Tibial nerve (tissue), 4 donors: ENCODE measurements around the gene ADI1. TPM values are rescaled to one million over a fixed set of nuclear protein-coding genes. Genes with fewer than 3 reads are reported as not detected.
A peak's percentile ranks its signal among the peaks of the same experiment; 100 is the strongest.
"Not testable (repeated sequence)": the region's sequence is repeated elsewhere in the genome, so short reads cannot be mapped to it uniquely, and the experiment has no call there.

Source experiments
- DNase-seq, 2 donors: peaks; one replicate each; pipeline ENCODE4 v3.0.0-alpha.2; 2019; ENCODE audit warnings: low spot score in 2 of 2
- H3K27ac ChIP-seq, 4 donors: fragments of 200-600 bp; sonication (generic) in 3 of 4; one replicate each; pipeline ENCODE4 v1.5.1; 2017 to 2019; ENCODE audit warnings: mild to moderate bottlenecking in 1 of 4
- H3K27me3 ChIP-seq, 2 donors: fragments of 200-600 bp; sonication (generic) in 1 of 2; one replicate each; pipeline versions ENCODE4 v1.5.1 to v1.6.0; 2017 to 2019
- H3K36me3 ChIP-seq, 3 donors: fragments of 200-600 bp; sonication (generic); one replicate each; pipeline ENCODE4 v1.5.1; 2018 to 2019
- H3K4me1 ChIP-seq, 4 donors: fragments of 200-600 bp; sonication (generic) in 3 of 4; one replicate each; pipeline ENCODE4 v1.5.1; 2017 to 2019
- H3K4me3 ChIP-seq, 4 donors: fragments of 200-600 bp; sonication (generic) in 3 of 4; one replicate each; pipeline ENCODE4 v1.5.1; 2017 to 2019; ENCODE audit warnings: mild to moderate bottlenecking in 1 of 4, moderate library complexity in 1 of 4
- H3K9me3 ChIP-seq, 4 donors: fragments of 200-600 bp; sonication (generic) in 3 of 4; one replicate each; pipeline ENCODE4 v1.5.1; 2017 to 2019
- EP300 ChIP-seq, 2 donors: sonication (generic); formaldehyde crosslinking; IDR thresholded peaks; one replicate each; pipeline ENCODE4 v1.6.1; 2017; ENCODE audit warnings: antibody characterized with exemption in 2 of 2, mild to moderate bottlenecking in 1 of 2
- POLR2A ChIP-seq, 2 donors: fragments of 450-650 bp; IDR thresholded peaks; one replicate each; pipeline ENCODE4 v1.6.1; 2017; ENCODE audit warnings: antibody characterized with exemption in 2 of 2, mild to moderate bottlenecking in 2 of 2, moderate library complexity in 2 of 2
- WGBS, 2 donors: methylation state at CpG; one replicate each; pipeline ENCODE4 v1.1.5; 2018; 5-methylcytosine and 5-hydroxymethylcytosine counted together
- total RNA-seq, 4 donors: library from RNA; depleted of rRNA; stranded (reverse); fragments of >200 nt; gene quantifications; one replicate each; pipeline ENCODE4 v1.1.0, GENCODE V29; 2016
- TF ChIP-seq, protein P1 (sequence below), 5 experiments: fragments of 200-600 bp in 3 of 5; fragments of 450-650 bp in 2 of 5; sonication (generic) in 3 of 5; IDR thresholded peaks; one replicate each; pipeline ENCODE4 v1.5.1; 2016 to 2019; ENCODE audit warnings: antibody characterized with exemption in 5 of 5, mild to moderate bottlenecking in 3 of 5, moderate library complexity in 2 of 5

ADI1 gene
- total RNA-seq, 4 donors from 2014 or later = 51.9 to 112 (median 106) TPM

DNA sequence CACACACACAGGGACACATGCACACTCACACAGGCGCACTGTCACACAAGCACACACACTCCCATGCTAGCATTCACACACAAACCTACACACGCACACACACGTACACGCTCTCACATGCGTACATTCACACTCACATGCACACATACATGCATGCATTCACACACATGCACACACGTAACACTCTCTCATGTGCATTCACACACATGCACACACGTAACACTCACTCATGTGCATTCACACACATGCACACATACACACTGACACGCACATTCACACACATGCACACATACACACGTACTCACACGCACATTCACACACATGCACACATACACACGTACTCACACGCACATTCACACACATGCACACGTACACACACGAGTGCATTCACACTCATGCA lies 16.3 kb downstream of the ADI1 start:
- Histone ChIP-seq H3K9me3 (peaks cover 0 to 5% (median 0%) of the 10 kb centered on the region in 4 donors), H3K27ac (no peak overlapping the region), H3K4me1 (no peaks in the 10 kb centered on the region), H3K27me3 (no peaks in the 10 kb centered on the region), H3K4me3 (no peak overlapping the region), H3K36me3 (peaks cover 0 to 83% (median 0%) of the 10 kb centered on the region in 3 donors)
- no peak for TF ChIP-seq EP300 (IDR thresholded peaks at IDR 0.05)
- DNase-seq = no peak
- 93 to 96% methylated on average over 14 of the region's 14 CpGs for WGBS, 2 donors

DNA sequence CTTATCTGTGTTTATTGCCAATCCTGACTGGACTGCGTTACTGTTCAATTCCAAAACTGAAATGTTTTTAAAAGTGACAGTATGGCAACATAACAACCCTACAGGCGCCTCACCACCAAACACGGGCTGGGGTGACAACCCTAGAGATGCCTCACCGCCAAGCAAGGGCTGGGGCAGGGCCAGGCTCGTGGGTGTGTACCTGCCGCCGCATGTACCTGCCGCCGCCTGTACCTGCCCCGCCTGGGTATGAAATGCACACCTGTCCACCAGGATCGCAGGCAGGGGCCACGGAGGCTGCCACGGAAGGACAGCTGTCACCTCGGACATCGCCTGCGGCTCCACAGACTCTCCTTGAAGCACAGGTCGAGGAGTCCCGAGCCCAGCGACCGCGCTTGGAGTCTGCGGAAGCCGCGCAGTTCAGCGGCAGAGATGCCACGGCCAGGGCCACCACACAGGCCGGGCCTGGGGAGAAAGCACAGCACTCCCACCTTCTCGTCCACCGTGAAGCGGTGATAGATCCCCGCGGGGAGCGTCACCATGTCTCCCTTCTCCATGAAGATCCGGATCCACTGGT lies 18.9 kb downstream of the ADI1 start:
- DNase-seq = no peak
- H3K36me3 ChIP-seq = peaks cover 0 to 88% (median 0%) of the 10 kb centered on the region in 3 donors
- H3K4me1 ChIP-seq = no peaks in the 10 kb centered on the region
- WGBS, 2 donors = 92 to 95% methylated on average over 28 to 30 of the region's 34 CpGs
- no peak overlapping the region for H3K27ac ChIP-seq
- H3K27me3 ChIP-seq = no peaks in the 10 kb centered on the region
- no peak overlapping the region for H3K4me3 ChIP-seq
- TF ChIP-seq, protein P1, sequence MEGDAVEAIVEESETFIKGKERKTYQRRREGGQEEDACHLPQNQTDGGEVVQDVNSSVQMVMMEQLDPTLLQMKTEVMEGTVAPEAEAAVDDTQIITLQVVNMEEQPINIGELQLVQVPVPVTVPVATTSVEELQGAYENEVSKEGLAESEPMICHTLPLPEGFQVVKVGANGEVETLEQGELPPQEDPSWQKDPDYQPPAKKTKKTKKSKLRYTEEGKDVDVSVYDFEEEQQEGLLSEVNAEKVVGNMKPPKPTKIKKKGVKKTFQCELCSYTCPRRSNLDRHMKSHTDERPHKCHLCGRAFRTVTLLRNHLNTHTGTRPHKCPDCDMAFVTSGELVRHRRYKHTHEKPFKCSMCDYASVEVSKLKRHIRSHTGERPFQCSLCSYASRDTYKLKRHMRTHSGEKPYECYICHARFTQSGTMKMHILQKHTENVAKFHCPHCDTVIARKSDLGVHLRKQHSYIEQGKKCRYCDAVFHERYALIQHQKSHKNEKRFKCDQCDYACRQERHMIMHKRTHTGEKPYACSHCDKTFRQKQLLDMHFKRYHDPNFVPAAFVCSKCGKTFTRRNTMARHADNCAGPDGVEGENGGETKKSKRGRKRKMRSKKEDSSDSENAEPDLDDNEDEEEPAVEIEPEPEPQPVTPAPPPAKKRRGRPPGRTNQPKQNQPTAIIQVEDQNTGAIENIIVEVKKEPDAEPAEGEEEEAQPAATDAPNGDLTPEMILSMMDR (IDR thresholded peaks at IDR 0.05) = no peak
- TF ChIP-seq POLR2A (IDR thresholded peaks at IDR 0.05) (no peak), EP300 (IDR thresholded peaks at IDR 0.05) (no peak)
- H3K9me3 ChIP-seq = no peaks in the 10 kb centered on the region

DNA sequence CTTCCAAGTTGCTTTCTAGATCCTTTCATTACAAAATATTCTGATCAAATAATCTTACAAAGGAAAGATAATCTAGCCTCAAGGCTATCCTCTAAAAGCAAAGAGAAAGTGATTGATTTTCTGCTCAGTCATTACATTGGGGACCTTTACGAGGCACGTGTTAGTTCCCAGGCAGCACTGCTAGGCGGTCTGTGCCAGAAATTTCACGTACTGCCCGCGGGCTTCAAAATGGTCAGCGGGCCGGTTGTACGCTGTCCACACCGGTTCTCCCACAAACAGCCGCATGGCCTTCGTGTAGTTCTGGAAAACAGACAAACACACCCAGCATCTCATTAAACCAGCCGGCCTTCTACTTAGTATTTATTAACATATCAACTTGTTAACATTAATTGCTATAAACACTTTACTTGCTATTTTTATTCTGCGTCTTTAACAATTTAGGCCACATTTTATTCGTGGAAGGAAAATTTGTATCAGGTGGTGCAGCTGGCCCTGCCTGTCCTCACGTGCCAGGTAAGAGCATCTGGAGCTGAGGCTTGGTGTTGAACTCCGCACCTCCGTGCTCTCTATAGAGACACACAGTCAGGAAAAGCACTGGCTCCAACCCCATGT lies 20.4 kb downstream of the ADI1 start:
- H3K4me1 ChIP-seq = peaks cover 0 to 3% (median under 1%) of the 10 kb centered on the region in 4 donors
- DNase-seq = no peak
- H3K27ac ChIP-seq = peak overlapping the region in 1 of 4 donors; percentile 18
- no peaks in the 10 kb centered on the region for H3K27me3 ChIP-seq
- no peaks in the 10 kb centered on the region for H3K9me3 ChIP-seq
- H3K36me3 ChIP-seq = peaks cover 0 to 80% (median 0%) of the 10 kb centered on the region in 3 donors
- 94 to 95% methylated on average over 18 of the region's 18 CpGs for WGBS, 2 donors
- TF ChIP-seq EP300 (IDR thresholded peaks at IDR 0.05) = no peak
- TF ChIP-seq, protein P1 (IDR thresholded peaks at IDR 0.05) = no peak
- no peak for TF ChIP-seq POLR2A (IDR thresholded peaks at IDR 0.05)
- no peak overlapping the region for H3K4me3 ChIP-seq

DNA sequence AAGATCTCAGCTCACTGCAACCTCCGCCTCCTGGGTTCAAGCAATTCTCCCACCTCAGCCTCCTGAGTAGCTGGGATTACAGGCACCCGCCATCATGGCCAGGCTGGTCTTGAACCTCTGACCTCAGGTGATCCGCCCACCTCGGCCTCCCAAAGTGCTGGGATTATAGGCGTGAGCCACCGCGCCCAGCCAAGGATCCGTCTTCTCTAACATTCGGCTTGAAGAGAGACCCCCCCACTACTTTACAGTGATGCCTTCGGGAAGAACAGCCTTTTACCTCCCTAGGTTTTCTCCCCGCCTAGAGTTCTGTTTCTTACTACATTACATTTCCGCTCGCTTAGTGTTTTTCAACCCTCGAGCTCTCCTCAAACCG lies 22.6 kb downstream of the ADI1 start:
- not testable (repeated sequence) for H3K27ac ChIP-seq, H3K27me3 ChIP-seq, H3K4me3 ChIP-seq, DNase-seq, H3K9me3 ChIP-seq
- peaks cover 0 to 16% (median 4%) of the 10 kb centered on the region in 4 donors for H3K4me1 ChIP-seq
- peaks cover 0 to 69% (median 0%) of the 10 kb centered on the region in 3 donors for H3K36me3 ChIP-seq
- WGBS, 2 donors = 91 to 95% methylated on average over 15 of the region's 15 CpGs

DNA sequence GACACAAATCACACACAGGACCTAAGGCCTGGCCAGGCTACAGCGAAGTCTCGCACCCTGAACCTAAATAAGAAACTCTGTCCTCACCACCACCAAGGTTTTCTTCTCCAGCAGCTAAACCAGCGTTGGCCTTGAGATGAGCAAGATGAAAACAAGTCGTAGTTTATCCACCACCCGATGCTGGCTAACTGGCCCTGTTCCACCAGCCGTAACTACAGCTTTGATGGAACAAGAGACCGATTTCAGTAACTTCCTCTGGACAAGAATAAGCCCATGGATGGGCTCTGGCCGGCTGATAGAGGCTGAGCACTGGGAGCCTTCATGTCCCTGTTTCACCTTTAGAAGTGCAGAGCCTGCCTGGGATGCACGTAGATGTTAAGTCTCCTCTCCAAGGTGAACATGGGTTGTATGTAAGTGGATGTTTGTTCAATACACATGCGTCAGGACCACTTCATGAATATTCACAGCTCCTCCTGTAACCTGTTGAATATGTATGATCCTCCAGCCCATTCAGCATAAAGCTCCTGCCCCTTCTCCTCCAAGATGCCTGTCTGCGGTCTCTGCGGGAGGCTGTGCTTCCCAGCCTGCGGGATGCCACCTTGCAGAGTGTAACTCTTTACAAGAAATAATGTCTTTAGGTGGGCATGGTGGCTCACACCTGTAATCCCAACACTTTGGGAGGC lies 24.2 kb downstream of the ADI1 start:
- Histone ChIP-seq H3K27ac (no peak overlapping the region), H3K4me1 (peaks cover 0 to 16% (median 4%) of the 10 kb centered on the region in 4 donors), H3K4me3 (no peak overlapping the region), H3K9me3 (no peaks in the 10 kb centered on the region), H3K36me3 (peaks cover 0 to 53% (median 0%) of the 10 kb centered on the region in 3 donors), H3K27me3 (no peaks in the 10 kb centered on the region)
- WGBS, 2 donors = 91 to 96% methylated on average over 13 of the region's 13 CpGs
- no peak for DNase-seq
- TF ChIP-seq, protein P1 (IDR thresholded peaks at IDR 0.05) = no peak
- no peak for TF ChIP-seq EP300 (IDR thresholded peaks at IDR 0.05)
- TF ChIP-seq POLR2A (IDR thresholded peaks at IDR 0.05) = no peak

DNA sequence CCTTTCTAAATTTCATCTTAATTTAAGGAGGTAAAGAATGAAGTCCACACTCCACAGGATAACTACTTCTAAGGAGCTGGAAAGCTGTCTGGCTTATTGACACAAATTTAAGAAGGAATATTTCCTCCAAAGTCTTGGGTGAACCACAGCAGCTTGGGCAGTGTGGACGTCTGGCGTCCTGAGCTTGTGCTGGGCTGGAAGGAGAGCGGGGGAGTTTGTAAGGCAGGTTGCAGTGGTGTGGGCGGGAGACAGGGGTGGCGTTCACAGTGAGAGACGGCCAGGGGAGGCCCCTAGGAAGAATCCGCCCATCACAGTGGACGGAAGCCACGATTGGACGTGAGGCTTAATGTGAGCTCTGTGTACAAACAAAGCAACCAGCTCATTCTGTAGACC lies 25.7 kb downstream of the ADI1 start:
- peaks cover 0 to 23% (median 4%) of the 10 kb centered on the region in 4 donors for H3K4me1 ChIP-seq
- peak in 1 of 2 donors; percentile 41 for DNase-seq
- H3K27ac ChIP-seq = peak overlapping the region; percentile 2 to 65 (median 46)
- peaks cover 0 to 38% (median 0%) of the 10 kb centered on the region in 3 donors for H3K36me3 ChIP-seq
- TF ChIP-seq POLR2A (IDR thresholded peaks at IDR 0.05) = peak in 1 of 2 donors; percentile 39
- TF ChIP-seq, protein P1 (IDR thresholded peaks at IDR 0.05) = no peak
- TF ChIP-seq EP300 (IDR thresholded peaks at IDR 0.05) = peak in 1 of 2 donors; percentile 4
- H3K4me3 ChIP-seq = peak overlapping the region in 1 of 4 donors; percentile 6
- H3K9me3 ChIP-seq = no peaks in the 10 kb centered on the region
- WGBS, 2 donors = 21 to 24% methylated on average over 10 of the region's 10 CpGs
- H3K27me3 ChIP-seq = no peaks in the 10 kb centered on the region
